Upper lobe of left lung (tissue), 6 donors: ENCODE data around the gene DCTN4. TPM values are rescaled to one million over a fixed set of nuclear protein-coding genes. Genes with fewer than 3 reads are reported as not detected.

Source experiments
- ATAC-seq, 2 donors: fragments of 200-7000 bp; cut with Tn5 transposase; one replicate each; pipeline ENCODE4 v1.9.1; 2022; ENCODE audit warnings: mild to moderate bottlenecking in 2 of 2, moderate library complexity in 2 of 2; ENCODE audit not compliant: low FRiP score in 2 of 2
- DNase-seq, 2 donors: peaks; one replicate each; pipeline ENCODE4 v3.0.0-alpha.2; 2019 to 2020
- H3K27ac ChIP-seq, 4 donors: fragments of 200-600 bp; sonication (generic); one replicate each; pipeline ENCODE4 v1.5.1; 2016 to 2019
- H3K27me3 ChIP-seq, 4 donors: fragments of 200-600 bp; sonication (generic); one replicate each; pipeline ENCODE4 v1.5.1; 2017 to 2019
- H3K36me3 ChIP-seq, 4 donors: fragments of 200-600 bp; sonication (generic); one replicate each; pipeline ENCODE4 v1.5.1; 2016 to 2019
- H3K4me1 ChIP-seq, 4 donors: fragments of 200-600 bp; sonication (generic); one replicate each; pipeline ENCODE4 v1.5.1; 2018 to 2019
- H3K4me3 ChIP-seq, 4 donors: fragments of 200-600 bp; sonication (generic); one replicate each; pipeline ENCODE4 v1.5.1; 2017 to 2019; ENCODE audit warnings: mild to moderate bottlenecking in 2 of 4, moderate library complexity in 1 of 4
- H3K9me3 ChIP-seq, 4 donors: fragments of 200-600 bp; sonication (generic); one replicate each; pipeline ENCODE4 v1.5.1; 2018 to 2019
- EP300 ChIP-seq, 4 donors: sonication (generic); formaldehyde crosslinking; IDR thresholded peaks; one replicate each; pipeline ENCODE4 v1.5.1; 2017; ENCODE audit warnings: antibody characterized with exemption in 4 of 4, control low read depth in 2 of 4
- POLR2A ChIP-seq, 4 donors: fragments of 450-650 bp; IDR thresholded peaks; one replicate each; pipeline ENCODE4 v1.5.1; 2016 to 2017; ENCODE audit warnings: antibody characterized with exemption in 4 of 4, mild to moderate bottlenecking in 2 of 4
- POLR2AphosphoS5 ChIP-seq, 2 donors: sonication (generic); formaldehyde crosslinking; IDR thresholded peaks; one replicate each; pipeline ENCODE4 v1.5.1; 2017; ENCODE audit warnings: antibody characterized with exemption in 2 of 2
- WGBS, 2 donors: methylation state at CpG; one replicate each; pipeline ENCODE4 v1.1.5; 2017 to 2018; 5-methylcytosine and 5-hydroxymethylcytosine counted together
- total RNA-seq, 6 donors: library from RNA; depleted of rRNA in 4 of 6; stranded (reverse); fragments of >200 nt in 4 of 6; gene quantifications; one replicate each; pipeline versions ENCODE4 v1.1.0 to v1.2.1, GENCODE V29; 2016 to 2021
- TF ChIP-seq, protein P1 (sequence below), 6 experiments: fragments of 450-650 bp in 4 of 6; fragments of 200-600 bp in 2 of 6; sonication (generic) in 2 of 6; IDR thresholded peaks; one replicate each; pipeline ENCODE4 v1.5.1; 2016 to 2019; ENCODE audit warnings: antibody characterized with exemption in 6 of 6
- donor health status: DM: no; HTN: no; CAD: no; lungs with moderate emphysema.
- donor health status: DM: no; HTN: yes; CAD: no; lungs with severe emphysema.

The DCTN4 gene
- total RNA-seq, 6 donors from 2014 or later: 37.8 to 111 (median 71.4) TPM

DNA sequence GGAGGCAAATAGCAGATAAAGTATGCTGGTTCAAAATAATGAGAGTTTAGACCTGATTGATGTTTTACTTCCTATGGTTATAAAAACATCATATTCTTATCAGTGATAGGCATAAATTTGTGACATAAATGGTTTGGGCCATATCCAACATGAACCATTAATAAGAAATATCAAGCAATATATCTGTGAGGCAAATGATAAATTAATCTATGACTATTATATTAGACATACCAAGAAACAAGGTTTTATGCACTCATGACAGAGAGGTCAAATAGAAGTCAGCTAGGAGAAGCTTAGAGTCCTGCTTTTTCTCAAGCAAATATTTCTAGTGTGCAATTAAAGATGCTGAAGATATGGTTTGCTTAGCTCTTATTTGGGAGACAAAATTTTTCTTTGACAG, 30.2 kb upstream of the DCTN4 start:
- Histone ChIP-seq H3K36me3 (no peaks in the 10 kb centered on the region), H3K27ac (peak overlapping the region in 3 of 4 donors; percentile 38 to 58 (median 50)), H3K4me1 (peaks cover 26 to 57% (median 37%) of the 10 kb centered on the region in 4 donors), H3K4me3 (no peak overlapping the region), H3K9me3 (no peaks in the 10 kb centered on the region), H3K27me3 (no peaks in the 10 kb centered on the region)
- DNase-seq: no peak
- TF ChIP-seq POLR2A (IDR thresholded peaks at IDR 0.05) (no peak), EP300 (IDR thresholded peaks at IDR 0.05) (no peak), POLR2AphosphoS5 (IDR thresholded peaks at IDR 0.05) (no peak)
- TF ChIP-seq, protein P1, sequence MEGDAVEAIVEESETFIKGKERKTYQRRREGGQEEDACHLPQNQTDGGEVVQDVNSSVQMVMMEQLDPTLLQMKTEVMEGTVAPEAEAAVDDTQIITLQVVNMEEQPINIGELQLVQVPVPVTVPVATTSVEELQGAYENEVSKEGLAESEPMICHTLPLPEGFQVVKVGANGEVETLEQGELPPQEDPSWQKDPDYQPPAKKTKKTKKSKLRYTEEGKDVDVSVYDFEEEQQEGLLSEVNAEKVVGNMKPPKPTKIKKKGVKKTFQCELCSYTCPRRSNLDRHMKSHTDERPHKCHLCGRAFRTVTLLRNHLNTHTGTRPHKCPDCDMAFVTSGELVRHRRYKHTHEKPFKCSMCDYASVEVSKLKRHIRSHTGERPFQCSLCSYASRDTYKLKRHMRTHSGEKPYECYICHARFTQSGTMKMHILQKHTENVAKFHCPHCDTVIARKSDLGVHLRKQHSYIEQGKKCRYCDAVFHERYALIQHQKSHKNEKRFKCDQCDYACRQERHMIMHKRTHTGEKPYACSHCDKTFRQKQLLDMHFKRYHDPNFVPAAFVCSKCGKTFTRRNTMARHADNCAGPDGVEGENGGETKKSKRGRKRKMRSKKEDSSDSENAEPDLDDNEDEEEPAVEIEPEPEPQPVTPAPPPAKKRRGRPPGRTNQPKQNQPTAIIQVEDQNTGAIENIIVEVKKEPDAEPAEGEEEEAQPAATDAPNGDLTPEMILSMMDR (IDR thresholded peaks at IDR 0.05): no peak
- ATAC-seq: no peak

DNA sequence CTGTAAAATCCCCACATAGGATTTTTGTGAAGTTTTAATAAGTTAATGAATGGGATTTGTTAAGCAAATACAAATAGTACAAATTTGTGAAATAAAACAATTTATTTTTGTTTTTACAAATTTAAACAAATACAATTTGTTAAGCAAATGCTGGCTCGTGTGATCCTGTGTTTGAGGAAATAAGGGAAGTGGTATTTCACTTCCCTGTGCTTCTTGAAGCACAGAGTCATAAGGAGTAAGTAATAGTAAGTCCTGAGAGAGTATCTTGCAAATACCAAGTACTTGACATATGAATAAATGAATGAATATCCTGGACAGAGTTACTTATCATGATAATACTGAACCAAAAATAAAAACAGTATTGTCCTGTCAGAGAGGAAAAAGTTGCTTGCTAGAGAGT, 28.8 kb upstream of the DCTN4 start:
- TF ChIP-seq, protein P1 (IDR thresholded peaks at IDR 0.05): no peak
- TF ChIP-seq EP300 (IDR thresholded peaks at IDR 0.05) (no peak), POLR2A (IDR thresholded peaks at IDR 0.05) (no peak), POLR2AphosphoS5 (IDR thresholded peaks at IDR 0.05) (no peak)
- H3K4me1 ChIP-seq: peaks cover 40 to 68% (median 49%) of the 10 kb centered on the region in 4 donors
- DNase-seq (no peak), ATAC-seq (no peak)
- peak overlapping the region in 3 of 4 donors; percentile 14 to 58 (median 33) for H3K27ac ChIP-seq
- H3K9me3 ChIP-seq: no peaks in the 10 kb centered on the region
- no peaks in the 10 kb centered on the region for H3K27me3 ChIP-seq
- WGBS, 2 donors: 21 to 31% methylated on average over 1 of the region's 1 CpG
- no peak overlapping the region for H3K4me3 ChIP-seq
- H3K36me3 ChIP-seq: no peaks in the 10 kb centered on the region

DNA sequence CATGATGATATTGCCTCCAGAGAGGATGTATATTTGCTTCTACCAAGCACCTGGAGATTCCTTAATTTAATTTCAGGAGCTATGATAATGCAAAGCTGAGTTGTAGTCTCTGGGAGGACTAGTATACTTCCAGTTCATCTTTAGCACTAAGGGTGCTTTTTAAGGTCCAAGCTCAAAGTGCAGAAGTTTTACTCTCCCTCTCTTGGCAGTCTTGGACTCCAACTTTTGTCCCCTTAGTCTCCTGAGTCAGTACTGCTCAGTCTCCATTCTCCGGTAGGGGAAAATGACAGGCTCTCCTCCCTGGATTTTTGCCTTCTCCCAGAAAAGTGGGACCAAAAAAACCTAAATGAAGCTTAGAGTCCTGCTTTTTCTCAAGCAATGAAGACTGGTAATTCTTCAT, 28.1 kb upstream of the DCTN4 start:
- no peaks in the 10 kb centered on the region for H3K36me3 ChIP-seq
- WGBS, 2 donors: 90 to 100% methylated on average over 1 of the region's 1 CpG
- no peaks in the 10 kb centered on the region for H3K9me3 ChIP-seq
- no peak overlapping the region for H3K4me3 ChIP-seq
- H3K27ac ChIP-seq: peak overlapping the region; percentile 14 to 58 (median 18)
- ATAC-seq (no peak), DNase-seq (no peak)
- TF ChIP-seq EP300 (IDR thresholded peaks at IDR 0.05): no peak
- TF ChIP-seq, protein P1 (IDR thresholded peaks at IDR 0.05): no peak
- TF ChIP-seq POLR2A (IDR thresholded peaks at IDR 0.05): no peak
- TF ChIP-seq POLR2AphosphoS5 (IDR thresholded peaks at IDR 0.05): no peak
- H3K27me3 ChIP-seq: no peaks in the 10 kb centered on the region
- H3K4me1 ChIP-seq: peaks cover 45 to 70% (median 53%) of the 10 kb centered on the region in 4 donors

DNA sequence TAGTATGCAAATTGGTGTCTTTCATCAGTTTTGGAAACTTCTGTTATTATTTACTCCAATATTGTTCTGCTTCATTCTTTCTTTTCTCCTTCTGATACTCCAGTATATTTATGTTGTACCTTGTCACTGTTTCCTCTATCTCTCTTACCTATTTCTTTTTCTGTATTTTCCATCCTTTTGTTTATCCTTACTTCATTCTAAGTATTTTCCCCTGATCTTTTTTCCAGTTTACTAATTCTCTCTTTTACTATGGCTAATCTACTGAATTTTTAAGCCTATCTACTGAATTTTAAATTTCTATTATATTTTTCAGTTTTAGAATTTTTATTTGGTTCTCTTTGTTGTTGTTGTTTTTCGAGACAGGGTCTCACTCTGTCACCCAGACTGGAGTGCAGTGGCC, 27.1 kb upstream of the DCTN4 start:
- DNase-seq (no peak), ATAC-seq (no peak)
- Histone ChIP-seq H3K4me1 (peaks cover 45 to 66% (median 55%) of the 10 kb centered on the region in 4 donors), H3K27me3 (no peaks in the 10 kb centered on the region), H3K27ac (no peak overlapping the region), H3K9me3 (no peaks in the 10 kb centered on the region), H3K36me3 (no peaks in the 10 kb centered on the region), H3K4me3 (no peak overlapping the region)
- WGBS, 2 donors: 92 to 100% methylated on average over 1 of the region's 1 CpG
- no peak for TF ChIP-seq POLR2A (IDR thresholded peaks at IDR 0.05)
- TF ChIP-seq EP300 (IDR thresholded peaks at IDR 0.05): no peak
- TF ChIP-seq, protein P1 (IDR thresholded peaks at IDR 0.05): no peak

DNA sequence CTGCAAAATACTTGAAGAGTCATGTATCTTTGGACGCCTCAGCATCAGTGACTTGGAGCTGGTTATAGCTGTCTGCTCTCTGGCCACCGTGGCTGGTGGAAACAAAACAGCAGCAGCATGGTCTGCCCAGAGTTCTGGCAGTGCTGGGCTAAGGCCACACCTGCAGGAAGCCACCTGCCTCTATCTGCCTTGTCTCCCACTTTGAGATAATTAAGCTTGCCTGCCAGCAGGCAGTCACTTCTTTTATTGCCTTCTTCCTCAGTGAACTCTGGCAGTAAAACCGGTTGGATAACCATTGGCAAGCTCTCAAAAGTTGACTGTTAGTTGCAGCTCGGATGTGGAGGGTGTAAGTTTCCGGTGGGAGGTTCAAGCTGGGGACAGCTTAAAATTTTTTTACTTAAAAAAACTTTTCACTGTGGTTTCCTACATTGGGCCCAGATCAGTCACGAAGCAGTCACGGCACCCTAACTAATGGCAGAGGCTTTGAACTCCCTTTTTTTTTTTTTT, 24.7 kb upstream of the DCTN4 start:
- Histone ChIP-seq H3K27me3 (no peaks in the 10 kb centered on the region), H3K4me3 (peak overlapping the region in 2 of 4 donors; percentile 5 to 11), H3K9me3 (no peaks in the 10 kb centered on the region), H3K27ac (peak overlapping the region; percentile 84 to 95 (median 91)), H3K4me1 (peaks cover 38 to 56% (median 54%) of the 10 kb centered on the region in 4 donors), H3K36me3 (no peaks in the 10 kb centered on the region)
- DNase-seq: peak in 1 of 2 donors; percentile 58
- WGBS, 2 donors: 18 to 25% methylated on average over 7 of the region's 7 CpGs
- TF ChIP-seq EP300 (IDR thresholded peaks at IDR 0.05) (no peak), POLR2A (IDR thresholded peaks at IDR 0.05) (peak in 1 of 4 donors; percentile 38), POLR2AphosphoS5 (IDR thresholded peaks at IDR 0.05) (peak in 1 of 2 donors; percentile 19)
- peak; percentile 38 to 48 for ATAC-seq
